Spleen (tissue), 11 donors: ENCODE data around the gene SPIN1. TPM values are rescaled to one million over a fixed set of nuclear protein-coding genes. Genes with fewer than 3 reads are reported as not detected.

Experiments used
- DNase-seq: peaks from one replicate; pipeline ENCODE4 v3.0.0-alpha.2; 2020
- H3K27ac ChIP-seq, 8 donors: fragments of 200-600 bp; sonication (generic) in 7 of 8; 1 replicate in 4 of 8; 2 replicates in 4 of 8; pipeline versions ENCODE4 v1.5.0 to v1.8.0; 2016 to 2021; ENCODE audit warnings: inconsistent platforms in 4 of 8, mild to moderate bottlenecking in 4 of 8, moderate library complexity in 1 of 8
- H3K27me3 ChIP-seq, 7 donors: fragments of 200-600 bp; sonication (generic) in 6 of 7; replicated peaks in 1 of 7; 1 replicate in 4 of 7; 2 replicates in 3 of 7; pipeline versions ENCODE4 v1.5.0 to v1.8.0; 2016 to 2021; ENCODE audit warnings: inconsistent platforms in 3 of 7, mild to moderate bottlenecking in 1 of 7
- H3K36me3 ChIP-seq, 6 donors: fragments of 200-600 bp; sonication (generic) in 5 of 6; 1 replicate in 4 of 6; 2 replicates in 2 of 6; pipeline versions ENCODE4 v1.5.0 to v1.8.0; 2016 to 2021; ENCODE audit warnings: inconsistent platforms in 2 of 6
- H3K4me1 ChIP-seq, 6 donors: fragments of 200-600 bp; sonication (generic) in 5 of 6; 1 replicate in 3 of 6; 2 replicates in 3 of 6; pipeline versions ENCODE4 v1.5.0 to v1.8.0; 2016 to 2021; ENCODE audit warnings: inconsistent platforms in 3 of 6
- H3K4me3 ChIP-seq, 8 donors: fragments of 200-600 bp; sonication (generic) in 7 of 8; 1 replicate in 4 of 8; 2 replicates in 4 of 8; pipeline versions ENCODE4 v1.5.0 to v1.8.0; 2016 to 2021; ENCODE audit warnings: inconsistent platforms in 4 of 8, mild to moderate bottlenecking in 4 of 8, moderate library complexity in 2 of 8
- H3K9me3 ChIP-seq, 8 donors: fragments of 200-600 bp; sonication (generic) in 7 of 8; 1 replicate in 4 of 8; 2 replicates in 4 of 8; pipeline versions ENCODE4 v1.5.0 to v1.8.0; 2016 to 2021; ENCODE audit warnings: inconsistent platforms in 4 of 8
- POLR2A ChIP-seq, 3 donors: fragments of 450-650 bp; IDR thresholded peaks; one replicate each; pipeline ENCODE4 v1.5.1; 2017; ENCODE audit warnings: antibody characterized with exemption in 3 of 3, mild to moderate bottlenecking in 1 of 3
- POLR2AphosphoS5 ChIP-seq, 3 donors: sonication (generic); formaldehyde crosslinking; IDR thresholded peaks; one replicate each; pipeline ENCODE4 v1.5.1; 2017; ENCODE audit warnings: antibody characterized with exemption in 3 of 3
- WGBS, 5 donors: extraction: QIAGEN DNeasy Blood & Tissue Kit in 3 of 5; methylation state at CpG; one replicate each; pipeline versions ENCODE4 v1.1.5 to v1.1.7; 2013 to 2018; 5-methylcytosine and 5-hydroxymethylcytosine counted together
- intact Hi-C: fragments of 100-400 bp; cut with DNase I; formaldehyde crosslinking; loops from one replicate; pipeline ENCODE4 v1.15.0; 2023; ENCODE audit warnings: low total_unique reads
- polyA plus RNA-seq, 3 donors: library from polyadenylated mRNA; stranded (reverse); fragments of 200-250 nt; gene quantifications; one replicate each; pipeline ENCODE4 v1.2.1, GENCODE V29; 2013
- total RNA-seq, 7 donors: library from RNA; depleted of rRNA in 3 of 7; stranded (reverse); fragments of >200 nt in 3 of 7; fragmentation: NEBNext Ultra II Directional in 4 of 7; extraction: Animal tissue kit (Norgen Biotek cat#: 25700) in 4 of 7; gene quantifications; one replicate each; pipeline versions ENCODE4 v1.1.0 to v1.2.1, GENCODE V29; 2016 to 2021
- TF ChIP-seq, protein P1 (sequence below), 11 experiments: fragments of 200-600 bp in 7 of 11; fragments of 450-650 bp in 4 of 11; sonication (generic) in 4 of 11; IDR thresholded peaks in 8 of 11; conservative IDR thresholded peaks in 3 of 11; 1 replicate in 7 of 11; 2 replicates in 4 of 11; pipeline versions ENCODE4 v1.4.0 to v1.8.0; 2016 to 2021; ENCODE audit warnings: antibody characterized with exemption in 11 of 11, inconsistent platforms in 4 of 11, mild to moderate bottlenecking in 1 of 11
- donor health status: healthy with polysubstance abuse.
- donor health status: DM: no; HTN: no; CAD: no; lungs with moderate emphysema.
- donor health status: DM: no; HTN: no; CAD: no.
- donor health status: Bipolar disorder and iron deficiency.
- donor health status: healthy.
- donor health status: DM: no; HTN: no; CAD: no.
- donor health status: DM: yes; HTN: yes; CAD: no.

The SPIN1 gene
- total and polyA plus RNA-seq, 10 donors, result 12.6 to 55.1 (median 42.9) TPM

DNA sequence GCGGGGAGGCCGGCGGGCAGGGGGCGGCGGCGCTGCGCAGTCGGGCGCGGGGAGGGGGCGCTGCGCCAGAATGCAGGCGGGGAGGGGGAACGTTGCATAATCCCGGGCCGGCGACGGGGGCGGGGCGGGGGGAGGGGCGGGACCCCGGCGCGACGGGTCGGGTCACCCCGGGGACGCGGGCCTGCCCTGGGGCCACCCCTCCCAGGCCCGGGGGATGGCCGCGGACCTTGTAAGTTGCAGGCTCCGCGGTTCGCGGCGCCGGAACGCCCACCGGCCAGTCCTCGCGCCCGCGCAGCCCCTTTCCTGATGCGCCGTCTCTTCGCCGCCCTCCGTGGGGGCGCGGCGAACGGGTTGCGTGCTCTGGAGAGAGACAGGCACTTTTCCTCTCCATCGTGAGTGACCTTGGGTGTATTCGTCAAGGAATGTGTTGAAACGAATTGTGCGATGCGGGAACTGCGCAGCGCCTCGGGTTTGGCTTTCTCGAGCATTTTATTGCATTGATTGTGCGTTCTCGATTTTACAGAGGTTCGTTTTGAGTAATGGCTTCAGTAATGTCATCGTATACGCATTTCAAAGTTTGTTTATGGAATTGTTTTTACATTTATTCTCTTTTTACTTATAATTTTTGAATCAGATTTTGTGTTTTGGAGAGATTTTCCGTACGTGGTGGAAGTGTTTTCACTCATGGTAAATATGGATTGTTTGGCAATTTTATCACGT lies 802 bp downstream of the SPIN1 start:
- no peaks in the 10 kb centered on the region for H3K27me3 ChIP-seq
- TF ChIP-seq POLR2AphosphoS5 (IDR thresholded peaks at IDR 0.05) (peak; percentile 42 to 79 (median 74)), POLR2A (IDR thresholded peaks at IDR 0.05) (no peak)
- TF ChIP-seq, protein P1, sequence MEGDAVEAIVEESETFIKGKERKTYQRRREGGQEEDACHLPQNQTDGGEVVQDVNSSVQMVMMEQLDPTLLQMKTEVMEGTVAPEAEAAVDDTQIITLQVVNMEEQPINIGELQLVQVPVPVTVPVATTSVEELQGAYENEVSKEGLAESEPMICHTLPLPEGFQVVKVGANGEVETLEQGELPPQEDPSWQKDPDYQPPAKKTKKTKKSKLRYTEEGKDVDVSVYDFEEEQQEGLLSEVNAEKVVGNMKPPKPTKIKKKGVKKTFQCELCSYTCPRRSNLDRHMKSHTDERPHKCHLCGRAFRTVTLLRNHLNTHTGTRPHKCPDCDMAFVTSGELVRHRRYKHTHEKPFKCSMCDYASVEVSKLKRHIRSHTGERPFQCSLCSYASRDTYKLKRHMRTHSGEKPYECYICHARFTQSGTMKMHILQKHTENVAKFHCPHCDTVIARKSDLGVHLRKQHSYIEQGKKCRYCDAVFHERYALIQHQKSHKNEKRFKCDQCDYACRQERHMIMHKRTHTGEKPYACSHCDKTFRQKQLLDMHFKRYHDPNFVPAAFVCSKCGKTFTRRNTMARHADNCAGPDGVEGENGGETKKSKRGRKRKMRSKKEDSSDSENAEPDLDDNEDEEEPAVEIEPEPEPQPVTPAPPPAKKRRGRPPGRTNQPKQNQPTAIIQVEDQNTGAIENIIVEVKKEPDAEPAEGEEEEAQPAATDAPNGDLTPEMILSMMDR (IDR thresholded peaks at IDR 0.05 in 8 of 11, conservative IDR thresholded peaks at IDR 0.05 in 3 of 11), result peak in 4 of 11 experiments; percentile 1 to 25 (median 14)
- 1% methylated on average over 18 to 71 of the region's 71 CpGs for WGBS, 5 donors
- H3K9me3 ChIP-seq, result no peaks in the 10 kb centered on the region
- DNase-seq, result peak; percentile 90
- H3K36me3 ChIP-seq, result no peaks in the 10 kb centered on the region
- peaks cover 0 to 55% (median 35%) of the 10 kb centered on the region in 6 donors for H3K4me1 ChIP-seq
- peak overlapping the region; percentile 78 to 95 (median 90) for H3K27ac ChIP-seq
- peak overlapping the region; percentile 69 to 97 (median 86) for H3K4me3 ChIP-seq
- intact Hi-C loops, result loop anchor here (5.0 kb wide), 1 partner anchor 212 kb away; no protein-coding TSS in a partner anchor

DNA sequence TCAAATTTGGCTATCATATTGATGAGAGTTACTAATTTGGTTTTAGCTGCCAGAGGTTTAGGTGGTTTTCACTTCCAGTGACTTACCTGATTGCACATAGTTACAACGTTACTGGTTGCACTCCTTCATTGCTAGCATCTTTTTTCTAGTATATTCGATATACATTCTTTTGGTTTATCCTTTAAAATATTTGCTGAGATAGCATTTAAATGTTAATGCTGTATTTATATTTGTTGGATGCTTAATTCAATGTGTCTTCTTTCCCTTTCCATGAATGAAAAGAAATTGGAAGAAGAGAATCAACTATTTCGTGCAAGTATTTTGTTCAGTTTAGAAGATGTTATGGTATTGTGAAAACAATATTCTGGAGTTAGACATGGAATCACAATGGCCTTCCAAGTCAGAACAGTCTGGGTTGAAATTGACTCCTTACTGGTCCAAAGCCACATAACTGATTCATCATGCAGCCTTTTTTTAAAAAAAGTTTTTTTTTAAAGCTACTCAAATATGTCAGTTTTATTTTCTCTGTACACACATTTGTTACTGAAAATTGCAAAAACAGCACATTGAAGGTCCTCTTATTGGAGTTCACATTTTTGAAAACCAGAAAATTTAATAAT lies 2.2 kb downstream of the SPIN1 start:
- no peaks in the 10 kb centered on the region for H3K27me3 ChIP-seq
- intact Hi-C loops, result no loop called here
- peaks cover 0 to 55% (median 35%) of the 10 kb centered on the region in 6 donors for H3K4me1 ChIP-seq
- H3K4me3 ChIP-seq, result no peak overlapping the region
- H3K27ac ChIP-seq, result no peak overlapping the region
- H3K36me3 ChIP-seq, result no peaks in the 10 kb centered on the region
- no peak for DNase-seq
- no peak for TF ChIP-seq POLR2AphosphoS5 (IDR thresholded peaks at IDR 0.05)
- no peak for TF ChIP-seq POLR2A (IDR thresholded peaks at IDR 0.05)
- TF ChIP-seq, protein P1 (IDR thresholded peaks at IDR 0.05 in 8 of 11, conservative IDR thresholded peaks at IDR 0.05 in 3 of 11), result no peak
- no peaks in the 10 kb centered on the region for H3K9me3 ChIP-seq
- WGBS, 5 donors, result 72 to 84% (median 76%) methylated on average over 3 of the region's 3 CpGs

DNA sequence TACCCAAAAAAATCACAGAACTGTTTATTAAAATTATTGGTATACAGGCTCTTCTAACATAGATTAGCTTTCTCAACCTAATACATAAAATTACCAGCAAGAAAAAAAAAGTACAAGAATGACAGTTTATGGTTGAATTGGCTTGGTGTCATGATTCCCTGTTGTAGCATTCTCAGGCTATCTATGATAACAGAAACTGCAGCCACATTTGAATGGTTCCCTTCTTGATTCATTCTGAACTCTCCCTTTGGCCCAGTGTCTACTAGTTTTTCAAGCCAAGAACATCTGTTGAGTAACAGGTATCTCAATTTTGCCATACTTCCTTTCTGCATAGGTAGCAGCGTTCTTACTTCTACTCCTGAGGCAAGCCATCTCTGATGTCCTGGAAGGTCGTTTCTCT lies 3.0 kb downstream of the SPIN1 start:
- TF ChIP-seq POLR2AphosphoS5 (IDR thresholded peaks at IDR 0.05) (no peak), POLR2A (IDR thresholded peaks at IDR 0.05) (no peak)
- TF ChIP-seq, protein P1 (IDR thresholded peaks at IDR 0.05 in 8 of 11, conservative IDR thresholded peaks at IDR 0.05 in 3 of 11), result no peak
- Histone ChIP-seq H3K4me1 (peaks cover 0 to 55% (median 35%) of the 10 kb centered on the region in 6 donors), H3K27me3 (no peaks in the 10 kb centered on the region), H3K27ac (peak overlapping the region in 5 of 8 donors; percentile 27 to 62 (median 40)), H3K4me3 (no peak overlapping the region), H3K9me3 (no peaks in the 10 kb centered on the region), H3K36me3 (no peaks in the 10 kb centered on the region)
- 31 to 59% (median 58%) methylated on average over 2 of the region's 2 CpGs for WGBS, 5 donors
- intact Hi-C loops, result no loop called here
- no peak for DNase-seq

DNA sequence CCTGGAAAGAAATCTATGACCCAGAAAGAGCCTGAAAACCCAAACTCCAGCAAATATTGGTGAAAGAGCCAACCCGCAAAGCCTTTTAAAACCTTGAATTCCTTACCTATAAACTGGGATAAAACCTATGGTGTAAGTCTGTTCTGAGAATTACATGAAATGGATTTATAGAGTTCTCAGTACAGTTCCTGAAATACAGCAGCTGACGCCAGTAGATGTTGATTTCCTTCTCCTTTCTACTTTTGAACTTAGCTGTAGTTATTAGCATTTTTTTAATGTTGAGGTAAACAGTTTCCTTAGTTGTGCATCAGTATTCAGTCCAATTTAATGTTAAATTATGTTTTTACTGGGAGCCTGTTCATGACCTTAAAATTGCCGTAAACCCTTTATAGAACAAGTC lies 3.7 kb downstream of the SPIN1 start:
- 46 to 71% (median 50%) methylated on average over 3 of the region's 3 CpGs for WGBS, 5 donors
- intact Hi-C loops, result no loop called here

More for the DNA sequence above, 3.7 kb downstream of the SPIN1 start:
- H3K27ac ChIP-seq, result peak overlapping the region in 5 of 8 donors; percentile 27 to 62 (median 40)
- peaks cover 0 to 58% (median 33%) of the 10 kb centered on the region in 6 donors for H3K4me1 ChIP-seq
- TF ChIP-seq POLR2AphosphoS5 (IDR thresholded peaks at IDR 0.05) (no peak), POLR2A (IDR thresholded peaks at IDR 0.05) (no peak)
- TF ChIP-seq, protein P1 (IDR thresholded peaks at IDR 0.05 in 8 of 11, conservative IDR thresholded peaks at IDR 0.05 in 3 of 11), result no peak
- no peaks in the 10 kb centered on the region for H3K27me3 ChIP-seq
- no peaks in the 10 kb centered on the region for H3K36me3 ChIP-seq
- no peaks in the 10 kb centered on the region for H3K9me3 ChIP-seq
- H3K4me3 ChIP-seq, result no peak overlapping the region
- no peak for DNase-seq
